GM23338 (cell line): ENCODE measurements around the gene ESPNL. TPM values are rescaled to one million over a fixed set of nuclear protein-coding genes. Genes with fewer than 3 reads are reported as not detected.

Experiments used
- ATAC-seq: fragments of 200-7000 bp; cut with Tn5 transposase; 3 replicates; pipeline ENCODE4 v1.9.1; 2020
- DNase-seq: peaks from one replicate; pipeline ENCODE4 v3.0.0-alpha.2; 2015; ENCODE audit warnings: low spot score
- H2AFZ ChIP-seq: fragments of 200-600 bp; sonication (generic); 2 replicates; pipeline ENCODE4 v1.8.0; 2016; ENCODE audit warnings: antibody characterized with exemption, mild to moderate bottlenecking, moderate library complexity
- H3F3A ChIP-seq: fragments of 200-600 bp; sonication (generic); replicated peaks from 2 replicates; pipeline ENCODE4 v1.8.0; 2017; ENCODE audit warnings: antibody characterized with exemption, mixed run types, low read depth
- H3K27ac ChIP-seq: fragments of 200-600 bp; sonication (generic); 2 replicates; pipeline ENCODE4 v1.6.1; 2016; ENCODE audit warnings: low read depth
- H3K27me3 ChIP-seq: fragments of 200-600 bp; sonication (generic); 2 replicates; pipeline ENCODE4 v1.8.0; 2016; ENCODE audit warnings: mild to moderate bottlenecking, mixed run types, moderate library complexity; ENCODE audit not compliant: insufficient read depth
- H3K36me3 ChIP-seq: fragments of 200-600 bp; sonication (generic); 2 replicates; pipeline ENCODE4 v1.8.0; 2016; ENCODE audit warnings: mild to moderate bottlenecking; ENCODE audit not compliant: insufficient read depth
- H3K4me1 ChIP-seq: fragments of 200-600 bp; sonication (generic); 2 replicates; pipeline ENCODE4 v1.8.0; 2016; ENCODE audit warnings: mild to moderate bottlenecking, moderate library complexity; ENCODE audit not compliant: insufficient read depth
- H3K4me2 ChIP-seq: fragments of 200-600 bp; sonication (generic); 2 replicates; pipeline ENCODE4 v1.7.1; 2017; ENCODE audit warnings: mixed run types
- H3K4me3 ChIP-seq: fragments of 200-600 bp; sonication (generic); 2 replicates; pipeline ENCODE4 v1.6.1; 2016; ENCODE audit warnings: mixed run types
- H3K79me2 ChIP-seq: fragments of 200-600 bp; sonication (generic); replicated peaks from 2 replicates; pipeline ENCODE4 v1.8.0; 2017; ENCODE audit warnings: mild to moderate bottlenecking; ENCODE audit not compliant: insufficient read depth
- H3K9me2 ChIP-seq: fragments of 200-600 bp; sonication (generic); 2 replicates; pipeline ENCODE4 v1.8.0; 2017; ENCODE audit not compliant: insufficient read depth
- H4K20me1 ChIP-seq: fragments of 200-600 bp; sonication (generic); replicated peaks from 2 replicates; pipeline ENCODE4 v1.8.0; 2017; ENCODE audit warnings: mild to moderate bottlenecking; ENCODE audit not compliant: insufficient read depth
- H3K27ac Mint-ChIP-seq: 2 replicates; pipeline ENCODE4 v1.8.0; 2020; ENCODE audit warnings: inconsistent platforms, mild to moderate bottlenecking, moderate library complexity, mixed read lengths
- H3K27me3 Mint-ChIP-seq: 3 replicates; pipeline ENCODE4 v1.8.0; 2022; ENCODE audit warnings: low read depth, mild to moderate bottlenecking, moderate library complexity, mixed read lengths, inconsistent platforms; ENCODE audit not compliant: insufficient read depth, poor library complexity
- H3K36me3 Mint-ChIP-seq: 3 replicates; pipeline ENCODE4 v1.8.0; 2021; ENCODE audit warnings: low read depth, mild to moderate bottlenecking, inconsistent platforms, moderate library complexity, mixed read lengths
- H3K4me1 Mint-ChIP-seq: 3 replicates; pipeline ENCODE4 v1.8.0; 2020; ENCODE audit warnings: mild to moderate bottlenecking, inconsistent platforms, mixed read lengths
- H3K4me3 Mint-ChIP-seq: 3 replicates; pipeline ENCODE4 v1.8.0; 2021; ENCODE audit warnings: moderate library complexity, mild to moderate bottlenecking, inconsistent platforms, mixed read lengths
- H3K9me3 Mint-ChIP-seq: 3 replicates; pipeline ENCODE4 v1.8.0; 2020; ENCODE audit warnings: moderate library complexity, mild to moderate bottlenecking, inconsistent platforms, mixed read lengths
- CREB1 ChIP-seq: fragments of 250-450 bp; sonication (Bioruptor Pico); IDR thresholded peaks from 2 replicates; pipeline ENCODE4 v1.5.0; 2020; ENCODE audit warnings: low read depth, mild to moderate bottlenecking, moderate library complexity
- JUNB ChIP-seq: IDR thresholded peaks from one replicate; pipeline ENCODE4 v1.6.1; 2016; ENCODE audit warnings: antibody characterized with exemption; ENCODE audit not compliant: unreplicated experiment
- NANOG ChIP-seq: IDR thresholded peaks from 2 replicates; pipeline ENCODE4 v1.6.1; 2016; ENCODE audit warnings: antibody characterized with exemption, borderline replicate concordance
- POLR2AphosphoS5 ChIP-seq: IDR thresholded peaks from 2 replicates; pipeline ENCODE4 v1.6.1; 2016; ENCODE audit warnings: antibody characterized with exemption, low read depth
- STAT1 ChIP-seq: IDR thresholded peaks from one replicate; pipeline ENCODE4 v1.6.1; 2016; ENCODE audit warnings: antibody characterized with exemption; ENCODE audit not compliant: unreplicated experiment
- ZNF114 ChIP-seq: fragments of 250-450 bp; sonication (Bioruptor Pico); IDR thresholded peaks from 2 replicates; pipeline ENCODE4 v1.5.0; 2020; ENCODE audit warnings: mild to moderate bottlenecking, moderate library complexity
- ZNF331 ChIP-seq: fragments of 250-450 bp; sonication (Bioruptor Pico); IDR thresholded peaks from 2 replicates; pipeline ENCODE4 v1.5.0; 2020; ENCODE audit warnings: low read depth, mild to moderate bottlenecking, moderate library complexity
- polyA plus RNA-seq: library from polyadenylated mRNA; unstranded; fragments of >200 nt; fragmentation: Nextera tagmentation; extraction: Ambion mirVana; gene quantifications from 2 replicates; pipeline ENCODE4 v1.2.1, GENCODE V29; 2016
- total RNA-seq: library from RNA; depleted of rRNA; stranded (reverse); fragments of >200 nt; shearing (Covaris generic); gene quantifications from 2 replicates; pipeline ENCODE4 v1.2.3, GENCODE V29; 2014
- TF ChIP-seq, protein P1 (sequence below): IDR thresholded peaks from 2 replicates; pipeline ENCODE4 v1.6.1; 2016; ENCODE audit warnings: antibody characterized with exemption
- TF ChIP-seq, protein P2 (sequence below): fragments of 250-450 bp; sonication (Bioruptor Pico); IDR thresholded peaks from 2 replicates; pipeline ENCODE4 v1.5.0; 2020; ENCODE audit warnings: mild to moderate bottlenecking, moderate library complexity

The ESPNL gene
- total and polyA plus RNA-seq, 2 experiments from 2014 or later = 0.44 to 3.1 TPM

DNA sequence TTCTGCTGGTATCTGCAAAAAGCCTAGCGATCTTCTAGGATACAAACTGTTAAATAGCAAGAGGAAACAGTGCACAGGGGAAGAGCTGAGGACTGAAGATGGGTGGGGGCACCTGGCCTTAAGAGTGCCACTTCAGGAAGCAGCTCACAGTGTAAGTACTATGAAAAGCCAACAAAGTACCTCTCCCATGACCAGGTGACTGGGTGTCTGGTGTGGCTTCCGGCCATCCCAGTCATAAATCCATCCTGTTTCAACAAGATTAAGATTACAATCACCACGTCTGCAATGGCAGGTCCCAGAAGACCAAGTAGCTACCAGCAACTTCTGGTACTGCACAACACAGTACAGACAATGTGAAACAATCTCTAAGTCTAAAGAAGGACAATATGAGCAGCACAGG lies 74.6 kb downstream of the ESPNL start:
- Histone ChIP-seq H3K36me3 (peaks cover 24% of the 10 kb centered on the region), H3K27ac (no peak overlapping the region), H3K4me2 (no peak overlapping the region), H3K79me2 (no peaks in the 10 kb centered on the region), H2AFZ (no peak overlapping the region), H3K27me3 (no peaks in the 10 kb centered on the region), H4K20me1 (no peaks in the 10 kb centered on the region; the same call in none of the 2 replicates), H3K9me2 (no peaks in the 10 kb centered on the region), H3K4me3 (no peak overlapping the region), H3K4me1 (no peaks in the 10 kb centered on the region), H3F3A (no peaks in the 10 kb centered on the region)
- no peak for ATAC-seq
- no peak for DNase-seq
- Mint-ChIP-seq H3K27ac (no peak overlapping the region), H3K27me3 (peaks cover 4% of the 10 kb centered on the region), H3K36me3 (peaks cover 54% of the 10 kb centered on the region), H3K9me3 (no peaks in the 10 kb centered on the region), H3K4me3 (no peak overlapping the region), H3K4me1 (no peaks in the 10 kb centered on the region)
- TF ChIP-seq JUNB (no peak), NANOG (no peak), ZNF114 (CRISPR knock-in tag) (no peak), ZNF331 (CRISPR knock-in tag) (no peak), CREB1 (no peak), POLR2AphosphoS5 (no peak), STAT1 (no peak)
- TF ChIP-seq, protein P1, sequence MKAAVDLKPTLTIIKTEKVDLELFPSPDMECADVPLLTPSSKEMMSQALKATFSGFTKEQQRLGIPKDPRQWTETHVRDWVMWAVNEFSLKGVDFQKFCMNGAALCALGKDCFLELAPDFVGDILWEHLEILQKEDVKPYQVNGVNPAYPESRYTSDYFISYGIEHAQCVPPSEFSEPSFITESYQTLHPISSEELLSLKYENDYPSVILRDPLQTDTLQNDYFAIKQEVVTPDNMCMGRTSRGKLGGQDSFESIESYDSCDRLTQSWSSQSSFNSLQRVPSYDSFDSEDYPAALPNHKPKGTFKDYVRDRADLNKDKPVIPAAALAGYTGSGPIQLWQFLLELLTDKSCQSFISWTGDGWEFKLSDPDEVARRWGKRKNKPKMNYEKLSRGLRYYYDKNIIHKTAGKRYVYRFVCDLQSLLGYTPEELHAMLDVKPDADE = no peak
- TF ChIP-seq, protein P2, sequence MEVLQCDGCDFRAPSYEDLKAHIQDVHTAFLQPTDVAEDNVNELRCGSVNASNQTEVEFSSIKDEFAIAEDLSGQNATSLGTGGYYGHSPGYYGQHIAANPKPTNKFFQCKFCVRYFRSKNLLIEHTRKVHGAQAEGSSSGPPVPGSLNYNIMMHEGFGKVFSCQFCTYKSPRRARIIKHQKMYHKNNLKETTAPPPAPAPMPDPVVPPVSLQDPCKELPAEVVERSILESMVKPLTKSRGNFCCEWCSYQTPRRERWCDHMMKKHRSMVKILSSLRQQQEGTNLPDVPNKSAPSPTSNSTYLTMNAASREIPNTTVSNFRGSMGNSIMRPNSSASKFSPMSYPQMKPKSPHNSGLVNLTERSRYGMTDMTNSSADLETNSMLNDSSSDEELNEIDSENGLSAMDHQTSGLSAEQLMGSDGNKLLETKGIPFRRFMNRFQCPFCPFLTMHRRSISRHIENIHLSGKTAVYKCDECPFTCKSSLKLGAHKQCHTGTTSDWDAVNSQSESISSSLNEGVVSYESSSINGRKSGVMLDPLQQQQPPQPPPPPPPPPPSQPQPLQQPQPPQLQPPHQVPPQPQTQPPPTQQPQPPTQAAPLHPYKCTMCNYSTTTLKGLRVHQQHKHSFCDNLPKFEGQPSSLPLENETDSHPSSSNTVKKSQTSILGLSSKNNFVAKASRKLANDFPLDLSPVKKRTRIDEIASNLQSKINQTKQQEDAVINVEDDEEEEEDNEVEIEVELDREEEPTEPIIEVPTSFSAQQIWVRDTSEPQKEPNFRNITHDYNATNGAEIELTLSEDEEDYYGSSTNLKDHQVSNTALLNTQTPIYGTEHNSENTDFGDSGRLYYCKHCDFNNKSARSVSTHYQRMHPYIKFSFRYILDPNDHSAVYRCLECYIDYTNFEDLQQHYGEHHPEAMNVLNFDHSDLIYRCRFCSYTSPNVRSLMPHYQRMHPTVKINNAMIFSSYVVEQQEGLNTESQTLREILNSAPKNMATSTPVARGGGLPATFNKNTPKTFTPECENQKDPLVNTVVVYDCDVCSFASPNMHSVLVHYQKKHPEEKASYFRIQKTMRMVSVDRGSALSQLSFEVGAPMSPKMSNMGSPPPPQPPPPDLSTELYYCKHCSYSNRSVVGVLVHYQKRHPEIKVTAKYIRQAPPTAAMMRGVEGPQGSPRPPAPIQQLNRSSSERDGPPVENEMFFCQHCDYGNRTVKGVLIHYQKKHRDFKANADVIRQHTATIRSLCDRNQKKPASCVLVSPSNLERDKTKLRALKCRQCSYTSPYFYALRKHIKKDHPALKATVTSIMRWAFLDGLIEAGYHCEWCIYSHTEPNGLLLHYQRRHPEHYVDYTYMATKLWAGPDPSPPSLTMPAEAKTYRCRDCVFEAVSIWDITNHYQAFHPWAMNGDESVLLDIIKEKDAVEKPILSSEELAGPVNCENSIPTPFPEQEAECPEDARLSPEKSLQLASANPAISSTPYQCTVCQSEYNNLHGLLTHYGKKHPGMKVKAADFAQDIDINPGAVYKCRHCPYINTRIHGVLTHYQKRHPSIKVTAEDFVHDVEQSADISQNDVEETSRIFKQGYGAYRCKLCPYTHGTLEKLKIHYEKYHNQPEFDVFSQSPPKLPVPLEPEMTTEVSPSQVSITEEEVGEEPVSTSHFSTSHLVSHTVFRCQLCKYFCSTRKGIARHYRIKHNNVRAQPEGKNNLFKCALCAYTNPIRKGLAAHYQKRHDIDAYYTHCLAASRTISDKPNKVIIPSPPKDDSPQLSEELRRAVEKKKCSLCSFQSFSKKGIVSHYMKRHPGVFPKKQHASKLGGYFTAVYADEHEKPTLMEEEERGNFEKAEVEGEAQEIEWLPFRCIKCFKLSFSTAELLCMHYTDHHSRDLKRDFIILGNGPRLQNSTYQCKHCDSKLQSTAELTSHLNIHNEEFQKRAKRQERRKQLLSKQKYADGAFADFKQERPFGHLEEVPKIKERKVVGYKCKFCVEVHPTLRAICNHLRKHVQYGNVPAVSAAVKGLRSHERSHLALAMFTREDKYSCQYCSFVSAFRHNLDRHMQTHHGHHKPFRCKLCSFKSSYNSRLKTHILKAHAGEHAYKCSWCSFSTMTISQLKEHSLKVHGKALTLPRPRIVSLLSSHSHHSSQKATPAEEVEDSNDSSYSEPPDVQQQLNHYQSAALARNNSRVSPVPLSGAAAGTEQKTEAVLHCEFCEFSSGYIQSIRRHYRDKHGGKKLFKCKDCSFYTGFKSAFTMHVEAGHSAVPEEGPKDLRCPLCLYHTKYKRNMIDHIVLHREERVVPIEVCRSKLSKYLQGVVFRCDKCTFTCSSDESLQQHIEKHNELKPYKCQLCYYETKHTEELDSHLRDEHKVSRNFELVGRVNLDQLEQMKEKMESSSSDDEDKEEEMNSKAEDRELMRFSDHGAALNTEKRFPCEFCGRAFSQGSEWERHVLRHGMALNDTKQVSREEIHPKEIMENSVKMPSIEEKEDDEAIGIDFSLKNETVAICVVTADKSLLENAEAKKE (CRISPR knock-in tag) = no peak
